Measurements from ENCODE around the gene APPBP2. TPM values are rescaled to one million over a fixed set of nuclear protein-coding genes. Genes with fewer than 3 reads are reported as not detected.

APPBP2 gene
- total RNA-seq, 2 experiments from 2014 or later = 18.5 to 18.7 TPM

- H3K9me3 ChIP-seq (ENCODE audit: control insufficient read depth in 1 of 2, insufficient read depth in 1 of 2, low read length in 2 of 2) = no peaks in the 10 kb centered on the region
- no peak overlapping the region for H3K4me3 ChIP-seq (ENCODE audit: low read length)
- POLR2A ChIA-PET = no interaction called here
- Mint-ChIP-seq H3K27me3 (no peaks in the 10 kb centered on the region), H3K9me3 (no peaks in the 10 kb centered on the region), H3K27ac (no peak overlapping the region), H3K36me3 (ENCODE audit: low read depth) (peaks cover 39% of the 10 kb centered on the region), H3K4me3 (no peak overlapping the region), H3K4me1 (ENCODE audit: low read depth) (peaks cover 39% of the 10 kb centered on the region)
- CTCF ChIA-PET = no interaction called here
- ATAC-seq (ENCODE audit: poor library complexity) (no peak), DNase-seq (no peak)
- TF ChIP-seq CTCF (IDR thresholded peaks at IDR 0.05) = no peak
- intact Hi-C loops (cut with DNase I, micrococcal nuclease) = no loop called here
- peaks cover 12% of the 10 kb centered on the region for H3K36me3 ChIP-seq (ENCODE audit: insufficient read depth, low read length)
- no peaks in the 10 kb centered on the region for H3K27me3 ChIP-seq (ENCODE audit: control insufficient read depth in 1 of 2, insufficient read depth in 2 of 2, low read length in 2 of 2)
- peaks cover 12% of the 10 kb centered on the region for H3K4me1 ChIP-seq (ENCODE audit: insufficient read depth, low read length)
- no peak overlapping the region for H3K27ac ChIP-seq (ENCODE audit: low read depth in 1 of 2, low read length in 2 of 2)
Observed at GRCh38 chr17:60506312-60506711, 19.7 kb downstream of the APPBP2 start.

GRCh38 chr17:60502145-60502544 lies 23.9 kb downstream of the APPBP2 start:
- ATAC-seq (ENCODE audit: poor library complexity) = no peak
- H3K27me3 Mint-ChIP-seq = no peaks in the 10 kb centered on the region

GRCh38 chr17:60501589-60501988 lies 24.5 kb downstream of the APPBP2 start:
- H3K4me1 ChIP-seq (ENCODE audit: insufficient read depth, low read length) = peaks cover 6% of the 10 kb centered on the region
- peaks cover 30% of the 10 kb centered on the region for H3K4me1 Mint-ChIP-seq (ENCODE audit: low read depth)
- peaks cover 37% of the 10 kb centered on the region for H3K36me3 ChIP-seq (ENCODE audit: insufficient read depth, low read length)
- no peaks in the 10 kb centered on the region for H3K9me3 ChIP-seq (ENCODE audit: control insufficient read depth in 1 of 2, insufficient read depth in 1 of 2, low read length in 2 of 2)
- no peaks in the 10 kb centered on the region for H3K9me3 Mint-ChIP-seq
- ChIA-PET CTCF (interaction anchor here (1.5 kb wide), 1 partner anchor 20 kb away, joined by 3 read pairs; no protein-coding TSS in a partner anchor), POLR2A (interaction anchor here (0.6 kb wide), 1 partner anchor 17 kb away, joined by 4 read pairs; no protein-coding TSS in a partner anchor)
- H3K4me3 Mint-ChIP-seq = no peak overlapping the region
- no peak overlapping the region for H3K4me3 ChIP-seq (ENCODE audit: low read length)
- H3K27ac Mint-ChIP-seq = no peak overlapping the region
- ATAC-seq (ENCODE audit: poor library complexity) = no peak
- intact Hi-C loops (cut with DNase I, micrococcal nuclease) = no loop called here
- TF ChIP-seq CTCF (IDR thresholded peaks at IDR 0.05) = no peak
- H3K27ac ChIP-seq (ENCODE audit: low read depth in 1 of 2, low read length in 2 of 2) = no peak overlapping the region
- DNase-seq = no peak
- H3K27me3 ChIP-seq (ENCODE audit: control insufficient read depth in 1 of 2, insufficient read depth in 2 of 2, low read length in 2 of 2) = no peaks in the 10 kb centered on the region
- no peaks in the 10 kb centered on the region for H3K27me3 Mint-ChIP-seq
- peaks cover 59% of the 10 kb centered on the region for H3K36me3 Mint-ChIP-seq (ENCODE audit: low read depth)

More at GRCh38 chr17:60502145-60502544, 23.9 kb downstream of the APPBP2 start:
- Histone ChIP-seq H3K27ac (ENCODE audit: low read depth in 1 of 2, low read length in 2 of 2) (no peak overlapping the region), H3K9me3 (ENCODE audit: control insufficient read depth in 1 of 2, insufficient read depth in 1 of 2, low read length in 2 of 2) (no peaks in the 10 kb centered on the region), H3K4me3 (ENCODE audit: low read length) (no peak overlapping the region), H3K27me3 (ENCODE audit: control insufficient read depth in 1 of 2, insufficient read depth in 2 of 2, low read length in 2 of 2) (no peaks in the 10 kb centered on the region), H3K4me1 (ENCODE audit: insufficient read depth, low read length) (peaks cover 6% of the 10 kb centered on the region), H3K36me3 (ENCODE audit: insufficient read depth, low read length) (peaks cover 33% of the 10 kb centered on the region)
- POLR2A ChIA-PET = no interaction called here
- CTCF ChIA-PET = interaction anchor here (1.5 kb wide), 1 partner anchor 21 kb away, joined by 3 read pairs; no protein-coding TSS in a partner anchor
- Mint-ChIP-seq H3K4me3 (no peak overlapping the region), H3K4me1 (ENCODE audit: low read depth) (peaks cover 31% of the 10 kb centered on the region), H3K36me3 (ENCODE audit: low read depth) (peaks cover 54% of the 10 kb centered on the region), H3K27ac (no peak overlapping the region), H3K9me3 (no peaks in the 10 kb centered on the region)
- DNase-seq = no peak
- no peak for TF ChIP-seq CTCF (IDR thresholded peaks at IDR 0.05)
- intact Hi-C loops (cut with DNase I, micrococcal nuclease) = no loop called here

Data from CD4-positive, alpha-beta T cell (primary cell).